Stimulated activated naive B cell treated with anti-CD40 and anti-IgM and Interleukin-4, amounts not matched to agents 10 μg/mL and 1 μg/mL and 100 μg/mL, for 72 hours (primary cell): ENCODE results near the gene A4GNT.
A peak's percentile ranks its signal among the peaks of the same experiment; 100 is the strongest.
"Not testable (repeated sequence)": the region's sequence is repeated elsewhere in the genome, so short reads cannot be mapped to it uniquely, and the experiment has no call there.

Experiments used
- ATAC-seq, 2 donors: fragments of 150-1000 bp; cut with Tn5 transposase; replicated peaks; 2 replicates each; pipeline ENCODE4 v1.10.0; 2021; ENCODE audit warnings: moderate library complexity in 1 of 2
- DNase-seq: peaks from one replicate; pipeline ENCODE4 v3.0.0; 2021
- H3K27ac Mint-ChIP-seq: one replicate; pipeline ENCODE4 v1.8.0; 2022; ENCODE audit warnings: mild to moderate bottlenecking, mixed read lengths
- H3K27me3 Mint-ChIP-seq, 2 donors: one replicate each; pipeline ENCODE4 v1.8.0; 2022; ENCODE audit warnings: mixed read lengths in 2 of 2
- H3K36me3 Mint-ChIP-seq, 2 donors: one replicate each; pipeline ENCODE4 v1.8.0; 2022; ENCODE audit warnings: mixed read lengths in 2 of 2, mild to moderate bottlenecking in 1 of 2
- H3K4me1 Mint-ChIP-seq, 2 donors: one replicate each; pipeline ENCODE4 v1.8.0; 2022; ENCODE audit warnings: mixed read lengths in 2 of 2, mild to moderate bottlenecking in 1 of 2
- H3K4me3 Mint-ChIP-seq, 2 donors: one replicate each; pipeline ENCODE4 v1.8.0; 2022; ENCODE audit warnings: mild to moderate bottlenecking in 2 of 2, mixed read lengths in 2 of 2, moderate library complexity in 1 of 2
- H3K9me3 Mint-ChIP-seq, 2 donors: one replicate each; pipeline ENCODE4 v1.8.0; 2022; ENCODE audit warnings: mixed read lengths in 2 of 2, mild to moderate bottlenecking in 1 of 2

Gene A4GNT

DNA sequence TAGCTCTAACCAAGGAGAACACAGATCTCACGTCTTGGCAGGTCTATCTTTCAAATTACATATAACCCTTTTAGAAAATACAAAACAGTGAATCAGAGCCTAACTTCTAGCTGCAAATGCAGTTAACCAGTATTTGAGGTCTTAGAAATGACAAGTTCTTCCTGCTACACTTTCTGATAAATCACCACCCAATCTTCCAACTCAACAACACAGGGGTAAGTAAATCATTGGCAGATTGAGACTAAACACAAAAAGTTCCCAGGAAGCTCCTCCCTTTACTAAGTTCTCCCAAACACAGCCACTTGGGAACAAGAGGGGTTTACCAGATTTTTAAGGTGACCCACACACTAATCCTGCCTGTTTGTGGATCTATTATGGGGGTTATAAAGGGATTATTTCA lies at the start of gene A4GNT:
Gene A4GNT, minus strand, starts transcription at position 152 of the 400 bp plus-strand sequence. CDS start 1,134 bp downstream, outside the sequence.
- no peaks in the 10 kb centered on the region for H3K9me3 Mint-ChIP-seq
- peaks cover 11 to 23% of the 10 kb centered on the region in 2 donors for H3K4me1 Mint-ChIP-seq
- DNase-seq: no peak
- ATAC-seq: no peak
- H3K4me3 Mint-ChIP-seq: no peak within 1 kb of the TSS
- H3K36me3 Mint-ChIP-seq: no peaks in the 10 kb centered on the region
- no peak within 1 kb of the TSS for H3K27ac Mint-ChIP-seq
- H3K27me3 Mint-ChIP-seq: no peaks in the 10 kb centered on the region

DNA sequence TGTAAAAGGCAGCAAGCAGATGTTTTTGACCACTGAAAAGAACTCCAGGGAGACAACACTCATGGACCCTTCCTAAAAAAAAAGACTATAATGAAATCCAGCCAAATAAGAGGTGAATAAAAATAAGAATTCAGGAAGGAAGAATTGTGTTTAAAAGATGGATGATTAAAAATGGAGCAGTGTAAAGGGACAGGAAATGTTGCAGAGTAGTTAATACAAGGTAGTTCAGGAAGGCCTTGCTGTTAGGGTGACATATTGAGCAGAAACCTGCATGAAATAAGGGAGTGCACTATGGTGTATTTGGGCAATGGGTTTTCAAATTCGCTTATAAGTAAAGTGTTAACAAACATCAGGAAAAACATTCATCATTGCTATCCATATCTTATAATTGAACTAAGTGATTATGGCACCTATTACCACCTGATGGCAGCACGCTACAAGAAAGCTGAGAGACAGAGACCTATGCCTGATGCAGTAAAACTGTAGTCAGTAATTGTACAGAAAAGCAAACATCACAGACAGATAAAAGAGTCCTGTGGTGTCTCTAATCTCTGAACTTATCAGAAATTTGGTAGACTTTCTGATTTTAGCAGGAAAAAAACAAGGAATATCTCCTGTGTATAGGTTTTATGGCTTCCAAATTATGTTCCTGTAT lies 48.3 kb upstream of the A4GNT start:
- H3K27me3 Mint-ChIP-seq: peaks cover 11 to 25% of the 10 kb centered on the region in 2 donors

DNA sequence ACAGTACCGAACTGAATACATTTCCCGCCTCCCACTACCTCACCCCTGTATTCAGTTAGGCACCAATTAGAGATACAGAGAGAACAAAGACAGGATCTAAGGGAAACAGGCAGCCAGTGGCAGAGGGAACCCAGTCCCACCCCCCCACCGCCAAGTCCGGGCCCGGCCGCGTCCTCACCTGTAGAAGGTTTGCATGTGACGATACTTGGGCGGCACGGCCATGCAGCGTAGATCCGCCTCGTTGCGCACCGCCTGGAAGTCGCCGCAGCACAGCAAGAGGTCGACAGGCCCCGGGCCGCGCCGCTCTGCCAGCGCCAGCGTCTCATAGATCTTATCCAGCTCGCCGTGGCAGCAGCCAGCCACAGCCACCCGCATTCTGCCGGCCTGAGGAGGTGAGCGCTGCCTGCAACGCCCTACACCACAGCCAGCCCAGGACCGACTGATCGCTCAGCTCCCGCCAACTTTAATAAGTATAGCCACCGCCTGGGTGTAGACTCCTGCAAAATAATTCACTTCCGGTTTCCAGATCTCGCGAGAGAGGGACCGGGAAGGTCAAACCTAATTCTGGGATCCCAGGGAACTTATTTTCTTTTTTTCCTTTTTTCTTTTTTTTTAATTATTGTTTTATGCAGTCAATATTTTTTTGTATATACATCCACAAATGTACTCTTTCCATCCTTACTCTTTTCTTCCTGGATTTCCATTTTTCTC lies 42.4 kb upstream of the A4GNT start, which contains the start of gene DBR1:
Gene DBR1, minus strand, starts transcription at position 501 of the 711 bp plus-strand sequence. Its CDS starts 126 bp downstream, at position 375.
- Mint-ChIP-seq H3K36me3 (peaks cover 2 to 15% of the 10 kb centered on the region in 2 donors), H3K27me3 (peaks cover 0 to 7% of the 10 kb centered on the region in 2 donors), H3K27ac (peak within 1 kb of the TSS; percentile 96), H3K9me3 (no peaks in the 10 kb centered on the region), H3K4me3 (peak within 1 kb of the TSS; percentile 93 to 98), H3K4me1 (peaks cover 8 to 17% of the 10 kb centered on the region in 2 donors)
- ATAC-seq: peak; percentile 94
- peak; percentile 75 for DNase-seq

More for the DNA sequence above, 48.3 kb upstream of the A4GNT start:
- Mint-ChIP-seq H3K4me1 (peaks cover 0 to 2% of the 10 kb centered on the region in 2 donors), H3K36me3 (no peaks in the 10 kb centered on the region), H3K4me3 (no peak overlapping the region), H3K27ac (no peak overlapping the region), H3K9me3 (no peaks in the 10 kb centered on the region)
- ATAC-seq: peak; percentile 63 to 72
- no peak for DNase-seq

DNA sequence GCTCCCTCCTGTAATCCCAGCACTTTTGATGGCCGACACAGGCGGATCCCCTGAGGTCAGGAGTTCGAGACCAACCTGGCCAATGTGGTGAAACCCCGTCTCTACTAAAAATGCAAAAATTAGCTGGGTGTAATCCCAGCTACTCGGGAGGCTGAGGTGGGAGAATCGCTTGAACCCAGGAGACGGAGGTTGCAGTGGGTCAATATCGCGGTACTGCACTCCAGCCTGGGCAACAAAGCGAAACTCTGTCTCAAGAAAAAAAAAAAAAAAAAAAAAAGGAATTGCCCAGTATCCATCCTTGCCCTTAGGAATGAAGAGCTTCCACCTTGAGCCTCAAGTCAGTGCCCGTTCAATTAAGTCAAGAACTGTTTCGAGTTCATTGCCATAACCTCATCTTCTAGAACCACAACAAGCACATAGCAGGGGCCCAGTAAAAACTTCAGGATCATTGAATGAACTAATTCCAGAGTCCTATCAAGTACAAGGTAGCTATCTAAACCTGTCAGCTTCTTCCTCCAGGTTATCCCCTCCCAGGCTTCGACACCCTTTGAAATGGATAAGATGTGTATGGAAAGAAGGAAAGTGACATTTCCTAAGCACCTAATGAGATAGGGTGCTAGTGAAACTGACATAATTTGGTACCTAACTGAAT lies 41.7 kb upstream of the A4GNT start:
- Mint-ChIP-seq H3K9me3 (no peaks in the 10 kb centered on the region), H3K4me1 (peaks cover 8 to 17% of the 10 kb centered on the region in 2 donors), H3K36me3 (peaks cover 4 to 17% of the 10 kb centered on the region in 2 donors), H3K27ac (peak overlapping the region; percentile 96), H3K27me3 (peaks cover 0 to 7% of the 10 kb centered on the region in 2 donors), H3K4me3 (peak overlapping the region; percentile 93 to 98)
- ATAC-seq: peak; percentile 3
- DNase-seq: no peak

DNA sequence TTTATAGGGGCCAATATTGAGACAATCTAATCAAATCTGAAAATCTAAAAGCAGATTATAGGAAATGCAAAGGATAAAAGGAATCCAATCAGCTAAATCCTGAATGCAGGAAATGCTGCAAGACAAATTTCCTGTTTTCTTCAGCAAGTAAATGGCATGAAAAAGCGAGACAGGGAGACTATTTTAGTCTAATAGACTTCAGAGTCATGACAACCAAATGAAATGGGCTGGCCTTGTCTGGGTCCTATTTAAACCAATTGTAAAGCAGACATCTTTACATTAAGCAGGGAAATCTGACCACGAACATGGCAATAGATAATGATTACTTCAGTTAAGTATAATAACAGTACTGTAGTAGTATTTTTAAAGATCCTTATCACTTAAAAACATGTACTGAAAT lies 40.4 kb upstream of the A4GNT start:
- no peak for ATAC-seq
- H3K4me3 Mint-ChIP-seq: no peak overlapping the region

DNA sequence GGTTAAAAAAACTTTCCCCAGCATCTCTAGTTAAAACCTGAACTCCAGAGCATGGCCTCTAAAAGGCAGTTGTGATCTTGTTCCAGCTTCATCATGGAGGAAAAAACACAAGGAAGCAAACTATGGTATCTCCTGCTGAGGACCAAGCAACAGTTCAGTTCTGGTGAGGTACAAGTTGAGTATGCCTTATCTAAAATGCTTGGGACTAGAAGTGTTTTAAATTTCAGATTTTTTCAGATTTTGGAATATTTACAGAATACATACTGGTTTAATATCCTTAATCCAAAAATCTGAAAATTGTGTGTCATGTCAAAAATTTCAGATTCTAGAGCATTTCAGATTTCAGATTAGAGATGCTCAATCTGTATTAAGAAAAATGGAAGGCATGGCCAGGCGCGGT lies 32.9 kb upstream of the A4GNT start:
- H3K27me3 Mint-ChIP-seq: no peaks in the 10 kb centered on the region
- no peak overlapping the region for H3K4me3 Mint-ChIP-seq
- DNase-seq (no peak), ATAC-seq (no peak)
- H3K4me1 Mint-ChIP-seq: peaks cover 3 to 13% of the 10 kb centered on the region in 2 donors
- peaks cover 37 to 58% of the 10 kb centered on the region in 2 donors for H3K36me3 Mint-ChIP-seq
- H3K9me3 Mint-ChIP-seq: no peaks in the 10 kb centered on the region
- no peak overlapping the region for H3K27ac Mint-ChIP-seq

More for the DNA sequence above, 40.4 kb upstream of the A4GNT start:
- Mint-ChIP-seq H3K27me3 (no peaks in the 10 kb centered on the region), H3K27ac (no peak overlapping the region), H3K9me3 (no peaks in the 10 kb centered on the region), H3K4me1 (peaks cover 8 to 17% of the 10 kb centered on the region in 2 donors), H3K36me3 (peaks cover 8 to 22% of the 10 kb centered on the region in 2 donors)
- DNase-seq: no peak

DNA sequence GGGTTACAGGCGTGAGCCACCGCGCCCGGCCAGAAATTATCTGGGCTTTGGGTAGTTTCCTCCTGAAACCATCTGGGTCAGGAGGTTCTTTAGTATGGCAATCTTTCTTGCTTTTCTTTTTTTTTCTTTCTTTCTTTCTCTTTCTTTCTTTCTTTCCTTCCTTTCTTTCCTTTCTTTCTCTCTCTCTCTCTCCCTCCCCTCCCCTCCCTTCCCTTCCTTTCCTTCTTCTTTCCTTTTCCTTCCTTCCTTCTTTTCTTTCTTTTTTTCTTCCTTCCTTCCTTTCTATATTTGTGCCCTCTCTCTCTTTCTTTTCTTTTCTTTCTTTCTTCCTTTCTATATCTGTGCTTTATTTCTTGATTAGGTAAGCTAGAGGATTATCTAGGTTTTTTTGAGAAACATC lies 25.6 kb upstream of the A4GNT start:
- ATAC-seq (no peak), DNase-seq (no peak)
- peaks cover 7 to 12% of the 10 kb centered on the region in 2 donors for H3K9me3 Mint-ChIP-seq
- no peak overlapping the region for H3K27ac Mint-ChIP-seq
- H3K4me1 Mint-ChIP-seq: no peaks in the 10 kb centered on the region
- H3K4me3 Mint-ChIP-seq: no peak overlapping the region
- no peaks in the 10 kb centered on the region for H3K27me3 Mint-ChIP-seq
- peaks cover 20 to 22% of the 10 kb centered on the region in 2 donors for H3K36me3 Mint-ChIP-seq

DNA sequence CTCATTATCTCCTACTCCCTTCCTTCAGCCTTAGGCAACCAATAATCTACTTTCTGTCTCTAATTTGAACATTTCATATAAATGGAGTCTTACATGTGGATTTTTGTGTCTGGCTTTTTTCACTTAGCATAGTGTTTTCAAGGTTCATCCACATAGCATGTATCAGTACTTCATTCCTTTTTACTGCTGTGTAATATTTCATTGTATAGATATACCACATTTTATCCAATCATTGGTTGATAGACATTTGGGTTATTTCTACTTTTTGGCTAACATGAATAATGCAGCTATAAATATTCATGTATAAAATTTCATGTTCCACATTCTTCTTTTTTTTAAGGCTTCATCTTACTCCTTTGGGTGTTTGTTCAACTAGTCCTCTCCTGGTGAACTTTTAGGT lies 22.3 kb upstream of the A4GNT start:
- no peak for ATAC-seq
- H3K4me3 Mint-ChIP-seq: no peak overlapping the region

DNA sequence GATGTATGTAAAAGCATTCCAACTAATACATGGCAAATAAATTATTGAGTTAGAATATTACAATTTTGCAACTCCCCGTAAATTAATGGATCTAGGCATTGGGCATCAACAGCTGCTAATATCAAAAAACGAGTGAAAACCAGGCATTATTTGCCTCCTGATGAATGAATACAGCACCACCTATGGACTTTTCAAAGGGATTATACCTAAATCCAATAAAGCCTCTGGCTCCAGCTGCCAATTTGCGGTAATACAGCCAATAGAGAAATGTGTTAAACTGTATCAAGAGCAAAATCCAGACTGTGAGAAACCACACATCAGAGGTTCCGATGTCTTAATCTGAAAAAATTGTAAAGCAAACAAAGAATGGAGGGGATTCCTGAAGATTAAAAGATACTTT lies 16.3 kb upstream of the A4GNT start:
- H3K4me1 Mint-ChIP-seq: no peaks in the 10 kb centered on the region
- no peak for DNase-seq
- no peak for ATAC-seq
- no peak overlapping the region for H3K4me3 Mint-ChIP-seq
- H3K27me3 Mint-ChIP-seq: no peaks in the 10 kb centered on the region
- H3K36me3 Mint-ChIP-seq: peaks cover under 1 to 2% of the 10 kb centered on the region in 2 donors
- H3K27ac Mint-ChIP-seq: no peak overlapping the region
- H3K9me3 Mint-ChIP-seq: peaks cover under 1 to 2% of the 10 kb centered on the region in 2 donors

More for the DNA sequence above, 22.3 kb upstream of the A4GNT start:
- Mint-ChIP-seq H3K27ac (no peak overlapping the region), H3K4me1 (no peaks in the 10 kb centered on the region), H3K27me3 (no peaks in the 10 kb centered on the region), H3K36me3 (peaks cover 4 to 6% of the 10 kb centered on the region in 2 donors), H3K9me3 (peaks cover 7 to 12% of the 10 kb centered on the region in 2 donors)
- no peak for DNase-seq

DNA sequence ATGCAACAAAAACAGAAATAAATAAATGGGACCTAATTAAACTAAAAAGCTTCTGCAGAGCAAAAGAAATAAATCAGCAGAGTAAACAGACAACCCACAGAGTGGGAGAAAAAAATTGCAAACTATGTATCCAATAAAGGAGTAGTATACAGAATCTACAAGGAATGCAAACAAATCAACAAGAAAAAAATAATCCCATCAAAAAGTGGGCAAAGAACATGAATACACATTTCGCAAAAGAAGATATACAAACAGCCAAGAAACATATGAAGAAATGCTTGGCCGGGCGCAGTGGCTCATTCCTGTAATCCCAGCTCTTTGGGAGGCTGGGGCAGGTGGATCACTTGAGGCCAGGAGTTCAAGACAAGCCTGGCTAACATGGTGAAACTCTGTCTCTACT lies 10.0 kb upstream of the A4GNT start:
- not testable (repeated sequence) for H3K27ac Mint-ChIP-seq, H3K9me3 Mint-ChIP-seq, ATAC-seq, H3K4me1 Mint-ChIP-seq, H3K4me3 Mint-ChIP-seq, DNase-seq, H3K36me3 Mint-ChIP-seq
- H3K27me3 Mint-ChIP-seq: peaks cover 17 to 19% of the 10 kb centered on the region in 2 donors

DNA sequence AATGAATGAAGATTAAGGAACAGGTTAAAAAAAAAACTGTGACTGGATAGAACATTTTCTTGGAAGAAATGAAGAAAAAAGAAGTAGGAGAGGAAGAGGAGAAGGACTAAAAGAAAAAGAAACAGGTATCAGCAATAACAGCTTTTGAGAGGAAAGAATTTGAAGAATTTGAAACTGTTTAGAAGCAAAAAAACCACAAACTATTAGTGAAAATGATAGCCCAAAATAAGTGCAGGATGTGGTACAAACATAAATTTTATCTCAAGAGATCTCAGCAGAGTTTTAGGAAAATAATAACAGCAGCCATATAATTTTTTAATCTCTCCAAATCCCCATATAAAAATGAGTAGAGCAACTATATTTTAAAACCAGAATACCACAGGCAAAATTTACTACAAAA lies 8.8 kb upstream of the A4GNT start:
- ATAC-seq: no peak
- no peaks in the 10 kb centered on the region for H3K36me3 Mint-ChIP-seq
- no peak for DNase-seq
- H3K27me3 Mint-ChIP-seq: peaks cover 17 to 19% of the 10 kb centered on the region in 2 donors
- no peak overlapping the region for H3K27ac Mint-ChIP-seq
- H3K4me1 Mint-ChIP-seq: peaks cover 5 to 11% of the 10 kb centered on the region in 2 donors
- no peaks in the 10 kb centered on the region for H3K9me3 Mint-ChIP-seq
- no peak overlapping the region for H3K4me3 Mint-ChIP-seq

DNA sequence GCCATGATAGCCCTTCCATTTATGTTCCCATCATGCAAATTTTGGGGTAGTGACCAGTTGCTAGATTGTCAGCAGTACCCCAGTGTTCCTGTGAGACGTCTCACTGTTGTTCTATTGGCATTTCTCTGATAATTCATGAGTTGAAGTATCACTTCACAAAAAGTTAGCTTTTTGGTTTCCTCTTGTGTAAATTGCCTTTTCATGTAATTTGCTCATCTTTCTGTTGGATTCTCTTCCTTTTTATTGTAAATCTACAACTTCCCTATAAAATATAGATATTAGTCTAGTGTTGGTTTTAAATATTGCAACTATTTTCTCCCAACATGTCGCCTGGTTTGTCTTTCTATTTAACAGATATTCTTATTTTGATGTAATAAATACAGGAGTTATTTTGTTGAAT lies 7.5 kb upstream of the A4GNT start:
- Mint-ChIP-seq H3K9me3 (no peaks in the 10 kb centered on the region), H3K4me3 (no peak overlapping the region), H3K36me3 (no peaks in the 10 kb centered on the region), H3K27me3 (peaks cover 17 to 19% of the 10 kb centered on the region in 2 donors), H3K27ac (no peak overlapping the region), H3K4me1 (peaks cover 7 to 20% of the 10 kb centered on the region in 2 donors)
- ATAC-seq (no peak), DNase-seq (no peak)

DNA sequence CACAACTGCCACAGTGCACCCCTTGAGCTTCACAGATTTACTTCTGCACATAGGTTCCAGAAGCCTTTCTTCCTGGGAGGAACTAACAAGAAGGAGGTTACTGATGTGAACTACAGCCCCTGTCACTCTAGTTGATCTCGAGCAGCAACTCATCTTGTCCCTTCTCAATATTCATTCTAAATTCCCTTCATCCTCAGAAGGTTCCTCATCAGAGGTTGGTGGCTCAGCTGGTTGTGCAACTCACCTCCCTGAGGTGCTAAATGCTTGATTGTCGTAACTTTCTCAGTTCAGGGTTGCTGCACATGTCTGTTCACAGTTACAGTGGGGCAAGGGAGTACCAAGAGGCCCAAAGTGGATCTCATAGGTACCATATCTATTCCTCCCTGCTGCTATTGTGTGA lies 5.7 kb upstream of the A4GNT start:
- no peaks in the 10 kb centered on the region for H3K9me3 Mint-ChIP-seq
- H3K27me3 Mint-ChIP-seq: peaks cover 17 to 19% of the 10 kb centered on the region in 2 donors
- DNase-seq (no peak), ATAC-seq (no peak)
- H3K4me1 Mint-ChIP-seq: peaks cover 11 to 23% of the 10 kb centered on the region in 2 donors
- no peaks in the 10 kb centered on the region for H3K36me3 Mint-ChIP-seq
- no peak overlapping the region for H3K27ac Mint-ChIP-seq
- no peak overlapping the region for H3K4me3 Mint-ChIP-seq

DNA sequence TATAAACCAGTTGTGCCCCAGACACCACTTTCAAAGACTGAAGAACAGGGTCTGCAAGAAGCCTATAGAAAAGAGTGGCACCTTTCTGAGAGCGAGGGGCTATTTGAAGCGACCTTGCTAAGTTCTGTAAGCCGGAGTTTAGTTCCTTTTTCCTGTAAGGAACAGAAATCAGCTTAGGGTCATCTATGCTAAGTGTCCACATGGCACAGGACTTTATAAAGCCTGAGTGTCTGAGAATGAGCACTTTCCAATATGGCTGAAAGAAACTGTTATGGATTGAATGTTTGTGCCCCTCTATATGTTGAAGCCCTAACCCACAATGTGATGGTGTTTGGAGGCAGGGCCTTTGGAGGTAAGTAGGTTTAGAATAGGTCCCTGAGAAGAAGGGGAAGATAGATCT lies 4.0 kb upstream of the A4GNT start:
- Mint-ChIP-seq H3K27me3 (peaks cover 7% of the 10 kb centered on the region in 2 donors), H3K4me1 (peaks cover 11 to 23% of the 10 kb centered on the region in 2 donors), H3K9me3 (no peaks in the 10 kb centered on the region), H3K4me3 (no peak overlapping the region), H3K27ac (no peak overlapping the region), H3K36me3 (no peaks in the 10 kb centered on the region)
- DNase-seq (no peak), ATAC-seq (no peak)
